DND-41 (cell line): ENCODE results near the gene PLIN4.

Source experiments
- ATAC-seq: fragments of 200-7000 bp; cut with Tn5 transposase; 3 replicates; pipeline ENCODE4 v1.9.1; 2021; ENCODE audit warnings: low read depth; ENCODE audit not compliant: insufficient read depth
- DNase-seq: peaks from one replicate; pipeline ENCODE4 v3.0.0-alpha.2; 2020
- H2AFZ ChIP-seq: 2 replicates; pipeline ENCODE4 v1.6.0; 2012; ENCODE audit warnings: low read depth, low read length
- H3K27ac ChIP-seq: 2 replicates; pipeline ENCODE4 v1.5.1; 2012; ENCODE audit warnings: low read length, inconsistent platforms
- H3K27me3 ChIP-seq: fragments of 200-600 bp; sonication (generic); 2 replicates; pipeline ENCODE4 v1.6.0; 2012; ENCODE audit warnings: low read length, mild to moderate bottlenecking, inconsistent platforms; ENCODE audit not compliant: insufficient read depth, poor library complexity
- H3K36me3 ChIP-seq: 2 replicates; pipeline ENCODE4 v1.5.1; 2012; ENCODE audit warnings: low read length, inconsistent platforms; ENCODE audit not compliant: insufficient read depth
- H3K4me1 ChIP-seq: 2 replicates; pipeline ENCODE4 v1.5.1; 2012; ENCODE audit warnings: mild to moderate bottlenecking, low read length; ENCODE audit not compliant: insufficient read depth
- H3K4me2 ChIP-seq: 2 replicates; pipeline ENCODE4 v1.6.0; 2012; ENCODE audit warnings: mild to moderate bottlenecking, moderate library complexity, low read length, inconsistent platforms; ENCODE audit not compliant: insufficient read depth
- H3K4me3 ChIP-seq, 2 experiments: fragments of 200-600 bp in 1 of 2; shearing (Covaris generic) in 1 of 2; 2 replicates each; pipeline ENCODE4 v1.5.1; 2012 to 2016; ENCODE audit warnings: inconsistent platforms in 2 of 2, low read length in 2 of 2, mild to moderate bottlenecking in 2 of 2, low read depth in 1 of 2, moderate library complexity in 1 of 2
- H3K79me2 ChIP-seq: 2 replicates; pipeline ENCODE4 v1.6.0; 2012; ENCODE audit warnings: low read length, inconsistent platforms; ENCODE audit not compliant: insufficient read depth
- H3K9ac ChIP-seq: 2 replicates; pipeline ENCODE4 v1.6.0; 2012; ENCODE audit warnings: low read depth, mild to moderate bottlenecking, inconsistent platforms, low read length, moderate library complexity
- H3K9me3 ChIP-seq: 2 replicates; pipeline ENCODE4 v1.5.1; 2012; ENCODE audit warnings: low read length, moderate library complexity, mild to moderate bottlenecking, inconsistent platforms; ENCODE audit not compliant: insufficient read depth, severe bottlenecking
- H4K20me1 ChIP-seq: 2 replicates; pipeline ENCODE4 v1.6.0; 2012; ENCODE audit warnings: low read length; ENCODE audit not compliant: insufficient read depth
- CTCF ChIP-seq: IDR thresholded peaks from 2 replicates; pipeline ENCODE4 v1.5.1; 2012; ENCODE audit warnings: borderline replicate concordance, low read length, moderate library complexity, mild to moderate bottlenecking; ENCODE audit not compliant: poor library complexity, severe bottlenecking; ENCODE audit errors: extremely low read depth
- EZH2 ChIP-seq: IDR thresholded peaks from 3 replicates; pipeline ENCODE4 v1.6.1; 2012; ENCODE audit warnings: borderline replicate concordance, low read depth, mild to moderate bottlenecking, moderate library complexity, low read length, inconsistent platforms; ENCODE audit not compliant: severe bottlenecking

PLIN4 gene

GRCh38 chr19:4493104-4493928 is 25.0 kb downstream of the PLIN4 start:
- Histone ChIP-seq H3K36me3 (peaks cover 85% of the 10 kb centered on the region), H3K27me3 (no peaks in the 10 kb centered on the region), H2AFZ (no peak overlapping the region), H3K9ac (no peak overlapping the region), H3K79me2 (no peaks in the 10 kb centered on the region), H3K4me2 (no peak overlapping the region), H4K20me1 (peaks cover 8% of the 10 kb centered on the region; the same call in 1 of the 2 replicates), H3K9me3 (no peaks in the 10 kb centered on the region), H3K4me3 (no peak overlapping the region), H3K4me1 (no peaks in the 10 kb centered on the region), H3K27ac (no peak overlapping the region)
- TF ChIP-seq CTCF = no peak
- TF ChIP-seq EZH2 = no peak
- DNase-seq (no peak), ATAC-seq (no peak)

- no peak for ATAC-seq
- DNase-seq = no peak
- Histone ChIP-seq H3K9me3 (no peaks in the 10 kb centered on the region), H3K79me2 (no peaks in the 10 kb centered on the region), H3K4me1 (no peaks in the 10 kb centered on the region), H3K4me2 (no peak overlapping the region), H3K27me3 (no peaks in the 10 kb centered on the region), H3K9ac (no peak overlapping the region), H3K27ac (no peak overlapping the region), H2AFZ (no peak overlapping the region), H4K20me1 (peaks cover 8% of the 10 kb centered on the region; the same call in 1 of the 2 replicates), H3K4me3 (no peak overlapping the region), H3K36me3 (peaks cover 80% of the 10 kb centered on the region)
- no peak for TF ChIP-seq EZH2
- TF ChIP-seq CTCF = no peak
These were observed 25.8 kb downstream of the PLIN4 start for GRCh38 chr19:4492337-4493103.

- Histone ChIP-seq H3K36me3 (peaks cover 75% of the 10 kb centered on the region), H3K79me2 (no peaks in the 10 kb centered on the region), H3K4me2 (no peak overlapping the region), H3K27ac (no peak overlapping the region), H3K4me1 (no peaks in the 10 kb centered on the region), H3K27me3 (no peaks in the 10 kb centered on the region), H3K9me3 (no peaks in the 10 kb centered on the region), H2AFZ (no peak overlapping the region), H4K20me1 (peaks cover 8% of the 10 kb centered on the region; the same call in 1 of the 2 replicates), H3K4me3 (no peak overlapping the region), H3K9ac (no peak overlapping the region)
- no peak for TF ChIP-seq CTCF
- no peak for TF ChIP-seq EZH2
- no peak for ATAC-seq
- DNase-seq = no peak
These were observed 26.8 kb downstream of the PLIN4 start for GRCh38 chr19:4491446-4491845.
